Peyer's patch (tissue), 4 donors: ENCODE measurements around the gene SEMA4C.

ENCODE experiments used
- CTCF ChIP-seq, 6 experiments: fragments of 450-650 bp in 4 of 6; fragments of 200-600 bp in 2 of 6; sonication (generic) in 1 of 6; IDR thresholded peaks; one replicate each; pipeline ENCODE4 v1.5.1; 2017 to 2019; ENCODE audit warnings: antibody characterized with exemption in 6 of 6, mild to moderate bottlenecking in 3 of 6, moderate library complexity in 1 of 6
- POLR2A ChIP-seq, 2 donors: fragments of 450-650 bp; IDR thresholded peaks; one replicate each; pipeline ENCODE4 v1.5.1; 2017; ENCODE audit warnings: antibody characterized with exemption in 2 of 2, mild to moderate bottlenecking in 2 of 2, moderate library complexity in 2 of 2

GRCh38 chr2:96813656-96814055 is 56.2 kb downstream of the SEMA4C start:
- no peak for TF ChIP-seq CTCF (IDR thresholded peaks at IDR 0.05)
- no peak for TF ChIP-seq POLR2A (IDR thresholded peaks at IDR 0.05)
